HepG2 (cell line): ENCODE measurements around the gene APLF. TPM values are rescaled to one million over a fixed set of nuclear protein-coding genes. Genes with fewer than 3 reads are reported as not detected.
A peak's percentile ranks its signal among the peaks of the same experiment; 100 is the strongest.

ENCODE experiments used
- ATF5 ChIP-seq: sonication (generic); formaldehyde crosslinking; IDR thresholded peaks from 2 replicates; pipeline ENCODE4 v1.4.0; 2020; ENCODE audit warnings: mild to moderate bottlenecking, low read depth, missing genetic modification reagents
- DPF2 ChIP-seq: sonication (generic); formaldehyde crosslinking; IDR thresholded peaks from 2 replicates; pipeline ENCODE4 v1.4.0; 2020; ENCODE audit warnings: mild to moderate bottlenecking, low read depth, missing genetic modification reagents, borderline replicate concordance
- HMG20B ChIP-seq: conservative IDR thresholded peaks from 2 replicates; pipeline ENCODE4 v1.6.1; 2016; ENCODE audit warnings: missing genetic modification reagents, missing compliant biosample characterization
- HNF4G ChIP-seq, 2 experiments: sonication (generic) in 1 of 2; formaldehyde crosslinking in 1 of 2; IDR thresholded peaks; 2 replicates each; pipeline versions ENCODE4 v1.4.0 to v1.6.1; 2011 to 2020; ENCODE audit warnings: borderline replicate concordance in 2 of 2, low read depth in 2 of 2, mild to moderate bottlenecking in 2 of 2, low read length in 1 of 2, missing genetic modification reagents in 1 of 2, moderate library complexity in 1 of 2
- NFIB ChIP-seq: sonication (generic); formaldehyde crosslinking; IDR thresholded peaks from 2 replicates; pipeline ENCODE4 v1.9.0; 2021; ENCODE audit warnings: missing genetic modification reagents, mild to moderate bottlenecking, borderline replicate concordance
- NR3C1 ChIP-seq: sonication (generic); formaldehyde crosslinking; IDR thresholded peaks from 2 replicates; pipeline ENCODE4 v1.4.0; 2020; ENCODE audit warnings: missing genetic modification reagents
- RFX3 ChIP-seq: IDR thresholded peaks from 2 replicates; pipeline ENCODE4 v1.6.1; 2016; ENCODE audit warnings: missing biosample characterization, missing genetic modification reagents
- SMAD9 ChIP-seq: sonication (generic); formaldehyde crosslinking; IDR thresholded peaks from 2 replicates; pipeline ENCODE4 v1.5.1; 2020; ENCODE audit warnings: mild to moderate bottlenecking, missing genetic modification reagents
- SNAPC2 ChIP-seq: sonication (generic); formaldehyde crosslinking; IDR thresholded peaks from 2 replicates; pipeline ENCODE4 v1.8.1; 2022; ENCODE audit warnings: mild to moderate bottlenecking, missing genetic modification reagents
- SOX13 ChIP-seq, 3 experiments: fragments of 450-650 bp in 1 of 3; sonication (generic) in 1 of 3; formaldehyde crosslinking in 1 of 3; IDR thresholded peaks in 2 of 3; conservative IDR thresholded peaks in 1 of 3; 2 replicates each; pipeline versions ENCODE4 v1.5.0 to v1.6.1; 2016 to 2020; ENCODE audit warnings: antibody characterized with exemption in 1 of 3, mild to moderate bottlenecking in 1 of 3, missing compliant biosample characterization in 1 of 3, missing genetic modification reagents in 1 of 3, moderate library complexity in 1 of 3
- SP1 ChIP-seq, 2 experiments: fragments of 450-650 bp in 1 of 2; sonication (generic) in 1 of 2; formaldehyde crosslinking in 1 of 2; IDR thresholded peaks; 2 replicates each; pipeline versions ENCODE4 v1.4.0 to v1.6.1; 2016 to 2020; ENCODE audit warnings: missing genetic modification reagents in 1 of 2
- ZNF18 ChIP-seq: sonication (generic); formaldehyde crosslinking; IDR thresholded peaks from 2 replicates; pipeline ENCODE4 v1.8.0; 2022; ENCODE audit warnings: mild to moderate bottlenecking, missing genetic modification reagents; ENCODE audit not compliant: insufficient replicate concordance
- ZNF260 ChIP-seq: sonication (generic); formaldehyde crosslinking; IDR thresholded peaks from 2 replicates; pipeline ENCODE4 v1.4.0; 2020; ENCODE audit warnings: missing genetic modification reagents, low read depth, mild to moderate bottlenecking, borderline replicate concordance
- ZNF292 ChIP-seq: sonication (generic); formaldehyde crosslinking; IDR thresholded peaks from 2 replicates; pipeline ENCODE4 v1.8.1; 2022; ENCODE audit warnings: mild to moderate bottlenecking, low read depth, missing genetic modification reagents, borderline replicate concordance
- ZNF460 ChIP-seq: sonication (generic); formaldehyde crosslinking; IDR thresholded peaks from 2 replicates; pipeline ENCODE4 v1.5.1; 2020; ENCODE audit warnings: missing genetic modification reagents, mild to moderate bottlenecking, borderline replicate concordance
- ZNF512 ChIP-seq: sonication (generic); formaldehyde crosslinking; IDR thresholded peaks from 2 replicates; pipeline ENCODE4 v1.4.0; 2020; ENCODE audit warnings: mild to moderate bottlenecking, missing genetic modification reagents
- ZNF589 ChIP-seq: sonication (generic); formaldehyde crosslinking; conservative IDR thresholded peaks from 2 replicates; pipeline ENCODE4 v1.8.0; 2022; ENCODE audit warnings: mild to moderate bottlenecking, moderate library complexity, missing genetic modification reagents
- ZNF768 ChIP-seq: sonication (generic); formaldehyde crosslinking; IDR thresholded peaks from 2 replicates; pipeline ENCODE4 v1.4.0; 2020; ENCODE audit warnings: missing genetic modification reagents
- polyA plus RNA-seq, 8 experiments: library from polyadenylated mRNA; depleted of rRNA in 3 of 8; stranded (reverse) in 7 of 8; unstranded in 1 of 8; fragments of >200 nt; fragmentation: Illumina TruSeq in 4 of 8; extraction: Trizol in 4 of 8; gene quantifications; 2 replicates each; pipeline versions ENCODE4 v1.2.1 to v1.2.3, GENCODE V29; 2011 to 2016; ENCODE audit warnings: low read depth in 4 of 8, missing spikeins in 1 of 8, mixed read lengths in 1 of 8; ENCODE audit not compliant: insufficient read depth in 1 of 8
- total RNA-seq, 5 experiments: library from RNA; depleted of rRNA; stranded (reverse); fragments of >200 nt; fragmentation: Illumina TruSeq; extraction: Trizol; gene quantifications; 2 replicates each; pipeline ENCODE4 v1.2.3, GENCODE V29; 2016; ENCODE audit warnings: low read depth in 1 of 5

APLF gene
- total and polyA plus RNA-seq, 2 of the 13 experiments (the other 11 are each of a cell fraction or from before 2014, with no cell fraction given): 0.45 to 2.2 TPM

- TF ChIP-seq ZNF512 (CRISPR knock-in tag) (no peak; the same call in 1 of the 2 replicates), SP1 (IDR thresholded peaks at IDR 0.05) (no peak), SP1 (CRISPR knock-in tag; IDR thresholded peaks at IDR 0.05) (peak; percentile 84), SOX13 (IDR thresholded peaks at IDR 0.05) (0 out of 2 replicates have a peak, but pooled peaks have one; percentile 13), SOX13 (CRISPR knock-in tag; conservative IDR thresholded peaks at IDR 0.05 in 1 of 2, IDR thresholded peaks at IDR 0.05 in 1 of 2) (0 out of 4 replicates have a peak, but pooled peaks have one; percentile 34 to 40), NFIB (CRISPR knock-in tag) (no peak), SMAD9 (CRISPR knock-in tag) (peak; percentile 92; the same call in 1 of the 2 replicates), ZNF460 (CRISPR knock-in tag) (no peak; the same call in 1 of the 2 replicates), SNAPC2 (CRISPR knock-in tag) (peak; percentile 61; the same call in 1 of the 2 replicates), DPF2 (CRISPR knock-in tag) (no peak), HNF4G (IDR thresholded peaks at IDR 0.05; ENCODE audit: borderline replicate concordance, low read depth, low read length) (0 out of 2 replicates have a peak, but pooled peaks have one; percentile 32), HNF4G (CRISPR knock-in tag; IDR thresholded peaks at IDR 0.05; ENCODE audit: borderline replicate concordance, low read depth) (peak; percentile 77), ZNF292 (peak; percentile 10), ATF5 (CRISPR knock-in tag) (no peak), HMG20B (CRISPR knock-in tag) (peak; percentile 58; the same call in 1 of the 2 replicates), NR3C1 (CRISPR knock-in tag) (0 out of 2 replicates have a peak, but pooled peaks have one; percentile 20), ZNF260 (CRISPR knock-in tag) (no peak), ZNF18 (CRISPR knock-in tag) (no peak), ZNF768 (peak; percentile 78; the same call in 1 of the 2 replicates), RFX3 (CRISPR knock-in tag) (no peak), ZNF589 (no peak)
These were observed at the start of gene APLF, which contains the start of gene FBXO48 (continued) for GRCh38 chr2:68467077-68467960.
